Measurements from ENCODE around the gene ARHGAP31.
A peak's percentile ranks its signal among the peaks of the same experiment; 100 is the strongest.

Gene ARHGAP31

DNA sequence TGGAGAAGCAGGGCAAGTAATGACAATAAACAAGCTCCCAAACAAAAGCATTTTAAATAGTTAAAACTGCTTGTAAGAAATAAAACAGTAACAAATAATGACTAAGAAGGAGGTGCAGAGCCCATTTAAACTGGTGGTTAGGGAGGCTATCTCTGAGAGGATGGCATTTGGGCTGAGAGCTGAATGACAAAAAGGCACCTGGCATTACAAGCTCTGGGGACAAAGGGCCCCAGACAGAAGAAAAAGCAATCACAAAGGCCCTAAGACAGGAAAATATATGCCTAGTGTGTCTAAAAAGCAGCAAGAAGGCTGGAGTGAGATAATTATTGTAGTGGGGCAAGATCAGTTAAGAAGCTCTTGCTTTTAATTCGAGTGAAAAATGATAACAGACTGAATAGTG, 159.6 kb downstream of the ARHGAP31 start:
- Histone ChIP-seq H3K4me1 (no peaks in the 10 kb centered on the region), H3K4me2 (no peak overlapping the region), H3K4me3 (no peak overlapping the region), H3K9me3 (no peaks in the 10 kb centered on the region), H3K36me3 (peaks cover 98% of the 10 kb centered on the region), H3K27me3 (no peaks in the 10 kb centered on the region), H3K9ac (no peak overlapping the region), H4K20me1 (0 out of 2 replicates have a peak, but pooled peaks cover 10% of the 10 kb centered on the region), H3K27ac (no peak overlapping the region)
- no peak for TF ChIP-seq Cebpa-rat (IDR thresholded peaks at IDR 0.05)

DNA sequence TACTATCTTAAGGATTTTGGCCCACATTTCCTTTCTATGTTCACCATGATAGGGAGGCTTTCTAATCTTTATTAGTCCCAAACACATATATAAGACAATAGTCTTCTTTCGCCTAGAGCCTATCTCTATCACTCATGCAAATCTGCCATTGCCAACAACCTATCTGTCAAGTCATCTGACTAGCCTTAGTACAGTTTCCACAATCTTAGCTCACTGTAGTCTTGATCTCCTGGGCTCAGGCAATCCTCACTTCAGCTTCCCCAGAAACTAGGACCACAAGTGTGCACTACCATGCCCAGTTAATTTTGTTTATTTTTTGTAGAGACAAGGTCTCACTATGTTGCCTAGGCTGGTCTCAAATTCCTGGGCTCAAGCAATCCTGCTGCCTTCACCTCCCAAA, 162.3 kb downstream of the ARHGAP31 start:
- Histone ChIP-seq H3K4me2 (no peak overlapping the region), H3K27ac (no peak overlapping the region)

DNA sequence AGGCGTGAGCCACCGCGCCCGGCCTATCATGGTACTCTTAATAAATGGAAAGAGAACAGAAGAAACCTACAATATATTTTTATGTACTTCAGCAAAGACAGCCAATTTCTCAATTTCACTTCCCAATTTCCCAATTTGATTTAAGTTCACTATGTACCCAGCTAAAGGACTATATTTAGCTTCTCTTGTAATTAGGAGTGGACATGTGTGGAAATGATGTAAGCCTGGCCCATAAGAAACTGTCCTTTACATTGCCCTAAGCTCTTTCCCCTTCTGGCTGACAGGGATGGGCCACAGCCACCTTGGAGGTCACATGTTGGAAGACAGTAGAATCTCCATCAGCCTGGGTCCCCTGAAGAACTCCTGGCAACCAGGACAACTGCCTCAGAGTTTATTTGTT, 163.1 kb downstream of the ARHGAP31 start:
- no peaks in the 10 kb centered on the region for H3K9me3 ChIP-seq

More for the DNA sequence above, 162.3 kb downstream of the ARHGAP31 start:
- Histone ChIP-seq H3K36me3 (peaks cover 95% of the 10 kb centered on the region), H3K4me3 (no peak overlapping the region), H3K9ac (no peak overlapping the region), H3K27me3 (no peaks in the 10 kb centered on the region), H4K20me1 (0 out of 2 replicates have a peak, but pooled peaks cover 10% of the 10 kb centered on the region), H3K4me1 (peaks cover 5% of the 10 kb centered on the region), H3K9me3 (no peaks in the 10 kb centered on the region)
- no peak for TF ChIP-seq Cebpa-rat (IDR thresholded peaks at IDR 0.05)

GRCh38 chr3:119463171-119464169, 169.3 kb downstream of the ARHGAP31 start, which contains the start of gene TMEM39A:
TSS of gene TMEM39A (minus strand) at chr3:119463615. CDS start at chr3:119462074, 1,541 bp downstream.
- Histone ChIP-seq H3K4me1 (peaks cover 26% of the 10 kb centered on the region), H3K4me2 (peak within 1 kb of the TSS; percentile 92), H3K36me3 (peaks cover 32% of the 10 kb centered on the region), H4K20me1 (no peaks in the 10 kb centered on the region), H3K9me3 (no peaks in the 10 kb centered on the region), H3K4me3 (peak within 1 kb of the TSS; percentile 84), H3K27ac (peak within 1 kb of the TSS; percentile 81), H3K27me3 (no peaks in the 10 kb centered on the region), H3K9ac (peak within 1 kb of the TSS; percentile 89)
- TF ChIP-seq Cebpa-rat (IDR thresholded peaks at IDR 0.05) = no peak

More for the DNA sequence above, 163.1 kb downstream of the ARHGAP31 start:
- peaks cover 13% of the 10 kb centered on the region for H3K4me1 ChIP-seq
- no peak overlapping the region for H3K4me3 ChIP-seq
- H3K4me2 ChIP-seq = no peak overlapping the region
- no peak overlapping the region for H3K27ac ChIP-seq
- H3K27me3 ChIP-seq = no peaks in the 10 kb centered on the region
- 0 out of 2 replicates have a peak, but pooled peaks cover 10% of the 10 kb centered on the region for H4K20me1 ChIP-seq
- H3K36me3 ChIP-seq = peaks cover 93% of the 10 kb centered on the region
- no peak for TF ChIP-seq Cebpa-rat (IDR thresholded peaks at IDR 0.05)
- H3K9ac ChIP-seq = no peak overlapping the region

DNA sequence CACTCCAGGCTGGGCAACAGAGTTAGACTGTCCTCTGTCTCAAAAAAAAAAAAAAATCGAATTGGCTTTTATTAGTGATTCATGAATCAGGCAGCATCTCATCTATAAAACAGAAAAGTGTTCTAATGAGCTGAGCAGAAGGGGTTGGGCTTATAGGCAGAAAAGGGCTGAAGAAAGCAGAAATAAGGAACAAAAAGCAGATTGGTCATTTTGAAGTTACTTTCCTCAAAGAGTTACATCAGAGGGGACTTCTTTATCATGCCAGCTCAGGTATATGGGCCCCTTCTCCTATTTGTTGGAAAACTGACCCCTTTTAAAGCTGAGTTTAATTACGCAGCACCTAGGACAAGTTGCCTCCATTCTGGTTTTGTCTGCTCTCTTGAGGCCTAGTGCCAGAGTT, 173.9 kb downstream of the ARHGAP31 start:
- Histone ChIP-seq H3K9me3 (no peaks in the 10 kb centered on the region), H3K4me2 (peak overlapping the region; percentile 99), H4K20me1 (0 out of 2 replicates have a peak, but pooled peaks cover 10% of the 10 kb centered on the region), H3K9ac (no peak overlapping the region), H3K27ac (peak overlapping the region; percentile 91; the same call in 1 of the 2 replicates), H3K27me3 (no peaks in the 10 kb centered on the region), H3K4me1 (peaks cover 32% of the 10 kb centered on the region), H3K36me3 (peaks cover 20% of the 10 kb centered on the region), H3K4me3 (0 out of 2 replicates have a peak overlapping the region, but pooled peaks have one; percentile 92)
- no peak for TF ChIP-seq Cebpa-rat (IDR thresholded peaks at IDR 0.05)

GRCh38 chr3:119469418-119470189, 175.4 kb downstream of the ARHGAP31 start:
- peaks cover 26% of the 10 kb centered on the region for H3K4me1 ChIP-seq
- no peaks in the 10 kb centered on the region for H3K9me3 ChIP-seq
- peaks cover 33% of the 10 kb centered on the region for H3K36me3 ChIP-seq
- TF ChIP-seq Cebpa-rat (IDR thresholded peaks at IDR 0.05) = no peak
- no peaks in the 10 kb centered on the region for H3K27me3 ChIP-seq
- H3K4me3 ChIP-seq = peak overlapping the region; percentile 92
- 0 out of 2 replicates have a peak, but pooled peaks cover 10% of the 10 kb centered on the region for H4K20me1 ChIP-seq
- H3K9ac ChIP-seq = peak overlapping the region; percentile 92
- peak overlapping the region; percentile 91 for H3K27ac ChIP-seq
- H3K4me2 ChIP-seq = peak overlapping the region; percentile 99
